Measurements from ENCODE around the gene GLCE.
"Not testable (repeated sequence)": the region's sequence is repeated elsewhere in the genome, so short reads cannot be mapped to it uniquely, and the experiment has no call there.

The GLCE gene

DNA sequence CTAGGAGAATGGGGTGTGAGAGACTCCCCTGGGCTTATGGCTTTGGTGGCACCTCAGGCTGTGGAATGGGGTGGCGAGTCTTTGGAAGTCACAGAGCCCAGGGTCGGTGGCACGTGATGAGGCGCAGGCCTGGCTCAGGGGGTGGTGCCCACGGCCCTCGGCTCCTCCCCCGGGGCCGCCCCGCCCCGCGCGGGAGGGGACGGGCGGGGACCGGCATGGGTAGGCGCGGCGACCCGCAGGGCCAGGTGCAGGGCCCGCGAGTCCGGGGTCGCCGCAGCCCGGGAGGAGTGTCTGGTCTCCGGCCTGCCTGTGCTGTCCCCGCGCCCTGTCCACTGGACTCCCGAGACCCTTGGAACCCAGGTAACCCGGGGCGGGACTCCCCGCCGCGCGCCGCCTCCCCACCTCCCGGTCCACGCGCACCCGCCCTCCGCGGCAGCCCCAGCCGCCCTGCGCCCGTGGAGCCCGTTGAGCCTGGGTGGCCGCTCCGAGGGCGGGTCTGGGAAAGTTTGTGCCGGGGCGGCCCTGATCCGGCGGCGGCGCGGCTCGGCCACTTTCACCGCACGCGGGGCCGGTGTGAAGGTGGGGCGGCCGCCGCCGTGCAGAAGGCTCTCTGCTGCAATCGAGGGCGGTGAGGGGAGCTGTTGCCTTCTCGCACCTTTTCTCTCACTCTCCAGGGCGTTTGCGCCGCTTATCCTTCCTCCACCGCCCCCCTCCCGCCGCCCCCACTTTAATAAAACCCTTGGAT, 138.4 kb downstream of the GLCE start, which contains the start of gene PAQR5:
PAQR5 (plus strand) TSS at position 216 of the 745 bp plus-strand sequence. CDS start 61,169 bp downstream, outside the sequence.
- no peak for TF ChIP-seq CTCF (IDR thresholded peaks at IDR 0.05; ENCODE audit: low read depth, low read length, missing control alignments)
- in situ Hi-C loops (cut with HindIII; ENCODE audit: low pct_ligation_motif_present, low sequenced_read_pairs) = no loop called here
- H3K27ac ChIP-seq = no peak within 1 kb of the TSS
- peak within 1 kb of the TSS; percentile 45 for H3K4me3 ChIP-seq (ENCODE audit: low read depth, low read length)
- DNase-seq = no peak
- no peaks in the 10 kb centered on the region for H3K27me3 ChIP-seq (replicated peaks)
- H3K36me3 ChIP-seq (replicated peaks) = no peaks in the 10 kb centered on the region

- TF ChIP-seq CTCF (IDR thresholded peaks at IDR 0.05; ENCODE audit: low read depth, low read length, missing control alignments) = no peak
- H3K4me3 ChIP-seq (ENCODE audit: low read depth, low read length) = peak overlapping the region; percentile 45
- in situ Hi-C loops (cut with HindIII; ENCODE audit: low pct_ligation_motif_present, low sequenced_read_pairs) = no loop called here
- no peaks in the 10 kb centered on the region for H3K36me3 ChIP-seq (replicated peaks)
- H3K27me3 ChIP-seq (replicated peaks) = no peaks in the 10 kb centered on the region
- no peak for DNase-seq
- no peak overlapping the region for H3K27ac ChIP-seq
Measured at GRCh38 chr15:69299451-69299886, 139.0 kb downstream of the GLCE start.

GRCh38 chr15:69299943-69300588, 139.6 kb downstream of the GLCE start:
- no peak overlapping the region for H3K4me3 ChIP-seq (ENCODE audit: low read depth, low read length)
- in situ Hi-C loops (cut with HindIII; ENCODE audit: low pct_ligation_motif_present, low sequenced_read_pairs) = no loop called here
- H3K27me3 ChIP-seq (replicated peaks) = no peaks in the 10 kb centered on the region
- H3K36me3 ChIP-seq (replicated peaks) = no peaks in the 10 kb centered on the region
- H3K27ac ChIP-seq = no peak overlapping the region
- TF ChIP-seq CTCF (IDR thresholded peaks at IDR 0.05; ENCODE audit: low read depth, low read length, missing control alignments) = no peak
- no peak for DNase-seq

DNA sequence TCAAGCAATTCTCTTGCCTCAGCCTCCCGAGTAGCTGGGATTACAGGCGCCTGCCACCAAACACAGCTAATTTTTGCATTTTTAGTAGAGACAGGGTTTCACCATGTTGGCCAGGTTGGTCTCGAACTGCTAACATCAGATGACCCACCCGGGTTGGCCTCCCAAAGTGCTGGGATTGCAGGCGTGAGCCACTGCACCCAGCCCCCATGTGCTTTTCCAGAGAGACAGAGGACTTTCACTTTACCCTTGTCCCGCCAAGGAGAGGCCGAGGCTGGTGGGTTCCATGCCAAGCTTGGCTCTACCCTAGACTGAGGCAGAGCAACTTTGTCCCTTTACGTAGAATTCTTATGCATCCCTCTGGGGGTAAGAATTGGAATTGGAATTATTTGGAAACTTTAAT, 140.7 kb downstream of the GLCE start:
- H3K4me3 ChIP-seq (ENCODE audit: low read depth, low read length); in situ Hi-C loops (cut with HindIII; ENCODE audit: low pct_ligation_motif_present, low sequenced_read_pairs); H3K27me3 ChIP-seq (replicated peaks); H3K36me3 ChIP-seq (replicated peaks); H3K27ac ChIP-seq; DNase-seq: not testable (repeated sequence)

DNA sequence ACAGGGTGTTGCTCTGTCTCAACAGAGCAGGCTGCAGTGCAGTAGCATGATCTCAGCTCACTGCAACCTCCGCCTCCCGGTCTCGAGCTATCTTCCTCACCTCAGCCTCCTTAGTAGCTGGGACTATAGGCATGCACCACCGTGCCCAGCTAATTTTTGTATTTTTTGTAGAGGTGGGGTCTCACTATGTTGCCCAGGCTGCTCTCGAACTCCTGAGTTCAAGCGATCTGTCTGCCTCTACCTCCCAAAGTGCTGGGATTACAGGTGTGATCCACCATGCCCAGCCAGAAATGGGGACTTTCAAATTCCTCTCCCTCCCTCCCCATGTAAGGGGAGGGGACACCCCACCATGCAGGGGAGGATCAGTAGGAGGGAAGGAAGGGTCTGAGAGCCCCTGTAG, 141.7 kb downstream of the GLCE start:
- H3K4me3 ChIP-seq (ENCODE audit: low read depth, low read length); H3K27me3 ChIP-seq (replicated peaks); DNase-seq; H3K27ac ChIP-seq; H3K36me3 ChIP-seq (replicated peaks); in situ Hi-C loops (cut with HindIII; ENCODE audit: low pct_ligation_motif_present, low sequenced_read_pairs): not testable (repeated sequence)

DNA sequence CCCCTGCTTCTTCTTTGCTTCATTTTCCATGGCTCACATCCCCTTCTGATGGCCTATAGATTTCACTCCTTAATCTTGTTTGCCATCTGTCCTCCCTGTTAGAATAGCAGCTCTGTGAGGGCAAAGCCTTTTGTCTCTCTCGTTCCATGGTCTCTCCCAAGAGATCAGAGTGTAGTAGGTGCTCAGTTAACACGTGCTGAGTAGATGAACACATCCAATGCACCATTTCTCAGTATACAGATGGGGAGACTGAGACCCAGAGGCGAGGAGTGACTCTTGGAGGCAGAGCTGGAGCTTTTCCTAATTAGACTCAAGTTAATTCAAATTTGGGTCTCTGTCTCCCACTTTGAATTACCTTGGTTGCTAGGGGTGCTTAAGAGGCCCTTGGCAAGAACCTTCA, 142.5 kb downstream of the GLCE start:
- in situ Hi-C loops (cut with HindIII; ENCODE audit: low pct_ligation_motif_present, low sequenced_read_pairs) = no loop called here
- Histone ChIP-seq H3K36me3 (replicated peaks) (no peaks in the 10 kb centered on the region), H3K27me3 (replicated peaks) (no peaks in the 10 kb centered on the region), H3K27ac (no peak overlapping the region), H3K4me3 (ENCODE audit: low read depth, low read length) (no peak overlapping the region)
- DNase-seq = no peak
- no peak for TF ChIP-seq CTCF (IDR thresholded peaks at IDR 0.05; ENCODE audit: low read depth, low read length, missing control alignments)

Measured in brain microvascular endothelial cell (primary cell).